Heart left ventricle (tissue), 13 donors: ENCODE data around the gene NCOA1.

Experiments
- POLR2A ChIP-seq, 2 donors: fragments of 450-650 bp; IDR thresholded peaks; one replicate each; pipeline ENCODE4 v1.6.1; 2017; ENCODE audit warnings: antibody characterized with exemption in 2 of 2, mild to moderate bottlenecking in 2 of 2, moderate library complexity in 2 of 2
- TF ChIP-seq, protein P1 (sequence below), 12 donors: fragments of 200-600 bp; sonication (generic) in 4 of 12; IDR thresholded peaks; one replicate each; pipeline versions ENCODE4 v1.5.0 to v1.8.0; 2018 to 2022; ENCODE audit warnings: antibody characterized with exemption in 12 of 12, mild to moderate bottlenecking in 5 of 12
- donor health status: ischemic (EF 13 %, LVEDD 7.1; RV severe dilation, severe dysfunction).
- donor health status: DM: no; HTN: yes; CAD: no.
- donor health status: DM: no; HTN: no; CAD: no.
- donor health status: ischemic (EF 25% LVEDD 6.9; RV normal size, moderate dysfunction).
- donor health status: ischemic (EF 25% LVEDD 5.7; RV mildly dilated, moderate dysfunction).
- donor health status: ischemic (EF 35%, LVEDD 5.7; RV mildly dilated, moderate dysfunction).
- donor health status: nonischemic (EF 11% LVEDD 7.7; RV severe dilation, severe dysfunction).
- donor health status: DM: yes; HTN: yes; CAD: no.
- donor health status: PGD.
- donor health status: ischemic (EF 29% LVEDD 5.4; RV normal size, mild dysfunction).
- donor health status: nonischemic (EF 23%, LVEDD 6.1; RV moderate dilation, normal function).

DNA sequence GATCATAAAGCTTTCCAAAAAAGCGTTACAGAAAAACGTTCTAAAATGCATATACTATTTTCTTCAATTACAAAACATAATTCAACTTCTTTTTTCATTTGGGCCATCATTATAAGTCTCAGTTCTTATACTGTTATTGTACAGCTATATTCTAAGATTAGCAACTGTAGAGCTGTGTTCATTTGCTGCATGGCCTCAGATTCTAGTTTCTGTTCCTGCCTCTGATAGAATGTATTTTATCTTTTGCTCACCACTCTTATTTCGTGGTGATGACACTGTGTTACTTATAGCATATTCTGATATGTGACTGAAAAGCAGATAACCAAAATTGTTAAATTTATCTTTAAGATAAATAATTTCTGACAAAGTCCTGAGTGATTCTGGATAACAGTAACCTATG lies 234.9 kb downstream of the NCOA1 start:
- TF ChIP-seq, protein P1, sequence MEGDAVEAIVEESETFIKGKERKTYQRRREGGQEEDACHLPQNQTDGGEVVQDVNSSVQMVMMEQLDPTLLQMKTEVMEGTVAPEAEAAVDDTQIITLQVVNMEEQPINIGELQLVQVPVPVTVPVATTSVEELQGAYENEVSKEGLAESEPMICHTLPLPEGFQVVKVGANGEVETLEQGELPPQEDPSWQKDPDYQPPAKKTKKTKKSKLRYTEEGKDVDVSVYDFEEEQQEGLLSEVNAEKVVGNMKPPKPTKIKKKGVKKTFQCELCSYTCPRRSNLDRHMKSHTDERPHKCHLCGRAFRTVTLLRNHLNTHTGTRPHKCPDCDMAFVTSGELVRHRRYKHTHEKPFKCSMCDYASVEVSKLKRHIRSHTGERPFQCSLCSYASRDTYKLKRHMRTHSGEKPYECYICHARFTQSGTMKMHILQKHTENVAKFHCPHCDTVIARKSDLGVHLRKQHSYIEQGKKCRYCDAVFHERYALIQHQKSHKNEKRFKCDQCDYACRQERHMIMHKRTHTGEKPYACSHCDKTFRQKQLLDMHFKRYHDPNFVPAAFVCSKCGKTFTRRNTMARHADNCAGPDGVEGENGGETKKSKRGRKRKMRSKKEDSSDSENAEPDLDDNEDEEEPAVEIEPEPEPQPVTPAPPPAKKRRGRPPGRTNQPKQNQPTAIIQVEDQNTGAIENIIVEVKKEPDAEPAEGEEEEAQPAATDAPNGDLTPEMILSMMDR (IDR thresholded peaks at IDR 0.05): no peak
- no peak for TF ChIP-seq POLR2A (IDR thresholded peaks at IDR 0.05)
